Caco-2 (cell line): ENCODE measurements around the gene PJA2. TPM values are rescaled to one million over a fixed set of nuclear protein-coding genes. Genes with fewer than 3 reads are reported as not detected.

ENCODE experiments used
- BruUV-seq: library from RNA; stranded (reverse); fragments of 400-500 nt; replicated peaks from 2 replicates; lab custom pipeline; 2021; lab: Mats Ljungman, UMichigan
- CTCF ChIA-PET: fragments of 300-600 bp; sonication (Branson Sonifier 250); formaldehyde crosslinking; loops from one replicate; lab custom pipeline; 2022; ENCODE audit warnings: antibody characterized with exemption; lab: Charles Lee
- POLR2A ChIA-PET: fragments of 300-600 bp; sonication (Branson Sonifier 250); formaldehyde crosslinking; loops from one replicate; lab custom pipeline; 2022; ENCODE audit warnings: antibody characterized with exemption; lab: Charles Lee
- DNase-seq, 2 experiments: peaks; one replicate each; pipeline versions ENCODE4 v3.0.0 to v3.0.0-alpha.2; 2020 to 2022
- H3K27me3 ChIP-seq: replicated peaks from 2 replicates; pipeline ENCODE4 v1.6.0; 2011; ENCODE audit warnings: low read length; ENCODE audit not compliant: control insufficient read depth, insufficient read depth
- H3K36me3 ChIP-seq: 2 replicates; pipeline ENCODE4 v1.5.1; 2011; ENCODE audit warnings: low read length; ENCODE audit not compliant: control insufficient read depth, insufficient read depth
- H3K4me1 ChIP-seq: fragments of 250-450 bp; sonication (Bioruptor Pico); 2 replicates; pipeline ENCODE4 v1.5.1; 2020; ENCODE audit warnings: mild to moderate bottlenecking
- H3K4me3 ChIP-seq: 2 replicates; pipeline ENCODE4 v1.5.1; 2011; ENCODE audit warnings: low read depth, mild to moderate bottlenecking, control low read depth, low read length
- H3K9me3 ChIP-seq: fragments of 250-450 bp; sonication (Bioruptor Pico); 2 replicates; pipeline ENCODE4 v1.5.1; 2020; ENCODE audit warnings: mild to moderate bottlenecking, moderate library complexity
- H3K27ac Mint-ChIP-seq: one replicate; pipeline ENCODE4 v1.8.0; 2022; ENCODE audit warnings: mixed read lengths; ENCODE audit not compliant: unreplicated experiment
- H3K27me3 Mint-ChIP-seq: one replicate; pipeline ENCODE4 v1.8.0; 2022; ENCODE audit warnings: mixed read lengths; ENCODE audit not compliant: insufficient read depth, unreplicated experiment
- H3K36me3 Mint-ChIP-seq: one replicate; pipeline ENCODE4 v1.8.0; 2022; ENCODE audit warnings: mild to moderate bottlenecking, mixed read lengths; ENCODE audit not compliant: insufficient read depth, unreplicated experiment
- H3K4me1 Mint-ChIP-seq: one replicate; pipeline ENCODE4 v1.8.0; 2022; ENCODE audit warnings: low read depth, mixed read lengths; ENCODE audit not compliant: unreplicated experiment
- H3K4me3 Mint-ChIP-seq: one replicate; pipeline ENCODE4 v1.8.0; 2022; ENCODE audit warnings: mild to moderate bottlenecking, moderate library complexity, mixed read lengths; ENCODE audit not compliant: unreplicated experiment
- H3K9me3 Mint-ChIP-seq: one replicate; pipeline ENCODE4 v1.8.0; 2022; ENCODE audit warnings: mixed read lengths; ENCODE audit not compliant: unreplicated experiment
- intact Hi-C: fragments of 100-400 bp; cut with micrococcal nuclease; formaldehyde crosslinking; loops from one replicate; pipeline ENCODE4 v1.10.0; 2022; ENCODE audit not compliant: unreplicated experiment
- total RNA-seq: library from RNA; stranded (reverse); gene quantifications from 2 replicates; pipeline ENCODE4 v1.2.3, GENCODE V29; 2022
- TF ChIP-seq, protein P1 (sequence below), 2 experiments: fragments of 200-600 bp in 1 of 2; IDR thresholded peaks; 1 replicate in 1 of 2; 2 replicates in 1 of 2; pipeline versions ENCODE4 v1.5.1 to v1.8.0; 2011 to 2022; ENCODE audit warnings: antibody characterized with exemption in 1 of 2, control low read depth in 1 of 2, inconsistent platforms in 1 of 2, low read depth in 1 of 2, low read length in 1 of 2, mild to moderate bottlenecking in 1 of 2, moderate library complexity in 1 of 2; ENCODE audit not compliant: insufficient read depth in 1 of 2, severe bottlenecking in 1 of 2, unreplicated experiment in 1 of 2

Gene PJA2
- total RNA-seq, 1 experiment from 2014 or later = 34.2 TPM

DNA sequence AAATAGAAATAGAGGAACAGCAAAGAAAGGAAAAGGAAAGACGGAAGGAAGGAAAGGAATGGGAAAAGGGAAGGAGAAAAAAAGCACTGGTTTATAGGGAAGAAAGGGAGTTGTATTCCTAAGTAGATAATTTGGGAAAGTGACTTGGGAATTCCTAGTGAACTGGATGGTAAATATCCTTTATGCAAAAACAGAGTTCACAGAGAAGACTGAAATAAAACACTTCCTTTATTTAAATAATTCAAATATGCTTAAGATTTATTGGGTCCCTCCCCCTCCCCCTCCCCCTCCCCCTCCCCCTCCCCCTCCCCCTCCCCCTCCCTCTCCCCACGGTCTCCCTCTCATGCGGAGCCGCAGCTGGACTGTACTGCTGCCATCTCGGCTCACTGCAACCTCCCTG, 69.4 kb downstream of the PJA2 start:
- POLR2A ChIA-PET = no interaction called here

DNA sequence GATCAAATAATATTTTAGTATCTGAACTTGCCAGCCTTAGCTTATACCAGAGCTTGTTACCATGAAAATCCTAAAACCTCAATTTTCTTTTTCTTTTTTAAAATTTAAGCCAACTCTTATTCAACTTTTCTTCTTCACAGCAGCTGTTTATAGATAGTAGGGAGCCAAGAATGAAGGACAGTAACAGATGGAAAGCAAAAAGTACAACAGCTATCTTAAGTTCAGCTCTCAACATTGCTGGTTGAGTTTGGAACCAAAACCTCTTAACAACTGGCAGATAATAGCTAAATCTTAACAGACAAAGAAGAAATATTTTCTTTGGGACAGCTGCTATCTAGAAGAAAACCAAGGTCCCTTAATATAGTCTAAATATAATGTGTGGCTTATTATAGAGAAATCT, 74.7 kb downstream of the PJA2 start:
- no peaks in the 10 kb centered on the region for H3K4me1 Mint-ChIP-seq
- no peak overlapping the region for H3K4me3 ChIP-seq
- no peaks in the 10 kb centered on the region for H3K9me3 Mint-ChIP-seq
- intact Hi-C loops = no loop called here
- no peaks in the 10 kb centered on the region for H3K36me3 ChIP-seq
- no TSS peak for BruUV-seq
- POLR2A ChIA-PET = no interaction called here
- H3K4me1 ChIP-seq = no peaks in the 10 kb centered on the region
- TF ChIP-seq, protein P1, sequence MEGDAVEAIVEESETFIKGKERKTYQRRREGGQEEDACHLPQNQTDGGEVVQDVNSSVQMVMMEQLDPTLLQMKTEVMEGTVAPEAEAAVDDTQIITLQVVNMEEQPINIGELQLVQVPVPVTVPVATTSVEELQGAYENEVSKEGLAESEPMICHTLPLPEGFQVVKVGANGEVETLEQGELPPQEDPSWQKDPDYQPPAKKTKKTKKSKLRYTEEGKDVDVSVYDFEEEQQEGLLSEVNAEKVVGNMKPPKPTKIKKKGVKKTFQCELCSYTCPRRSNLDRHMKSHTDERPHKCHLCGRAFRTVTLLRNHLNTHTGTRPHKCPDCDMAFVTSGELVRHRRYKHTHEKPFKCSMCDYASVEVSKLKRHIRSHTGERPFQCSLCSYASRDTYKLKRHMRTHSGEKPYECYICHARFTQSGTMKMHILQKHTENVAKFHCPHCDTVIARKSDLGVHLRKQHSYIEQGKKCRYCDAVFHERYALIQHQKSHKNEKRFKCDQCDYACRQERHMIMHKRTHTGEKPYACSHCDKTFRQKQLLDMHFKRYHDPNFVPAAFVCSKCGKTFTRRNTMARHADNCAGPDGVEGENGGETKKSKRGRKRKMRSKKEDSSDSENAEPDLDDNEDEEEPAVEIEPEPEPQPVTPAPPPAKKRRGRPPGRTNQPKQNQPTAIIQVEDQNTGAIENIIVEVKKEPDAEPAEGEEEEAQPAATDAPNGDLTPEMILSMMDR (IDR thresholded peaks at IDR 0.05; ENCODE audit: insufficient read depth in 1 of 2, low read depth in 1 of 2, low read length in 1 of 2, severe bottlenecking in 1 of 2, unreplicated experiment in 1 of 2) = no peak
- no peak for DNase-seq
- H3K27me3 ChIP-seq = no peaks in the 10 kb centered on the region
- no peak overlapping the region for H3K4me3 Mint-ChIP-seq
- H3K27ac Mint-ChIP-seq = no peak overlapping the region
- H3K36me3 Mint-ChIP-seq = peaks cover 8% of the 10 kb centered on the region
- CTCF ChIA-PET = no interaction called here
- H3K27me3 Mint-ChIP-seq = no peaks in the 10 kb centered on the region
- H3K9me3 ChIP-seq = no peaks in the 10 kb centered on the region

More for the DNA sequence above, 69.4 kb downstream of the PJA2 start:
- H3K4me1 ChIP-seq = no peaks in the 10 kb centered on the region
- peaks cover 21% of the 10 kb centered on the region for H3K36me3 Mint-ChIP-seq
- no peaks in the 10 kb centered on the region; the same call in 1 of the 2 replicates for H3K9me3 ChIP-seq
- no peaks in the 10 kb centered on the region for H3K27me3 Mint-ChIP-seq
- H3K27ac Mint-ChIP-seq = no peak overlapping the region
- TF ChIP-seq, protein P1 (IDR thresholded peaks at IDR 0.05; ENCODE audit: insufficient read depth in 1 of 2, low read depth in 1 of 2, low read length in 1 of 2, severe bottlenecking in 1 of 2, unreplicated experiment in 1 of 2) = no peak
- no peak overlapping the region for H3K4me3 ChIP-seq
- no peak overlapping the region for H3K4me3 Mint-ChIP-seq
- no peak for DNase-seq
- H3K9me3 Mint-ChIP-seq = no peaks in the 10 kb centered on the region
- H3K36me3 ChIP-seq = no peaks in the 10 kb centered on the region
- intact Hi-C loops = no loop called here
- no peaks in the 10 kb centered on the region for H3K4me1 Mint-ChIP-seq
- no peaks in the 10 kb centered on the region for H3K27me3 ChIP-seq
- CTCF ChIA-PET = no interaction called here
- no TSS peak for BruUV-seq

DNA sequence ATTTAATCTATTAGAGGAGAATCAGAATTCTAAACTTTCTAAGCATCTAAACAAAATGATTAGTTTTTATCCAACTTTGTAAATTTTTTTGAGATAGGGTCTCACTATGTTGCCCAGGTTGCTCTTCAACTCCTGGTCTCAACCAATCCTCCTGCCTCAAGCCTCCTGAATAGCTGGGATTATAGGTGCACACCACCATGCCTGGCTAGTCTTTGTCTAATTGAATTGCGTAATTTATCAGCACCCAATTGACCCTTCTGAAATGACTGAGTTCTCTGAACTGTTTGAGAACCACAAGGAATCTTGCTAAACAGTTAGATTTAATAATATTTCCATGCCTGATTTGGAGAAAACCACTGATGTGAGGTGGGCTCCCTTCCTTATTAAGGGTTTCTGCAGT, 75.7 kb downstream of the PJA2 start:
- H3K4me3 Mint-ChIP-seq = no peak overlapping the region
- H3K4me1 ChIP-seq = no peaks in the 10 kb centered on the region
- CTCF ChIA-PET = no interaction called here
- H3K4me3 ChIP-seq = no peak overlapping the region
- TF ChIP-seq, protein P1 (IDR thresholded peaks at IDR 0.05; ENCODE audit: insufficient read depth in 1 of 2, low read depth in 1 of 2, low read length in 1 of 2, severe bottlenecking in 1 of 2, unreplicated experiment in 1 of 2) = no peak
- no peaks in the 10 kb centered on the region for H3K27me3 ChIP-seq
- POLR2A ChIA-PET = no interaction called here
- H3K9me3 ChIP-seq = no peaks in the 10 kb centered on the region
- peaks cover 5% of the 10 kb centered on the region for H3K36me3 Mint-ChIP-seq
- intact Hi-C loops = no loop called here
- H3K9me3 Mint-ChIP-seq = no peaks in the 10 kb centered on the region
- no peak for DNase-seq
- no peaks in the 10 kb centered on the region for H3K27me3 Mint-ChIP-seq
- H3K27ac Mint-ChIP-seq = no peak overlapping the region
- H3K36me3 ChIP-seq = no peaks in the 10 kb centered on the region
- BruUV-seq = no TSS peak
- H3K4me1 Mint-ChIP-seq = no peaks in the 10 kb centered on the region
